Kidney (tissue), 14 donors: ENCODE data around the gene DNAJC16. TPM values are rescaled to one million over a fixed set of nuclear protein-coding genes. Genes with fewer than 3 reads are reported as not detected.
"Not testable (repeated sequence)": the region's sequence is repeated elsewhere in the genome, so short reads cannot be mapped to it uniquely, and the experiment has no call there.

Experiments
- DNase-seq, 5 donors: peaks; one replicate each; pipeline ENCODE4 v3.0.0-alpha.2; 2013 to 2020
- FAIRE-seq: peaks from 2 replicates; lab custom pipeline; 2012; peaks lifted over from hg19 to GRCh38; lab: Jason Lieb, UNC
- H3K27ac ChIP-seq, 2 donors: one replicate each; pipeline ENCODE4 v1.7.0; 2013; ENCODE audit warnings: low read depth in 2 of 2, low read length in 2 of 2, inconsistent platforms in 1 of 2
- H3K27me3 ChIP-seq: one replicate; pipeline ENCODE4 v1.7.1; 2013; ENCODE audit warnings: low read length, inconsistent platforms; ENCODE audit not compliant: control insufficient read depth, insufficient read depth
- H3K36me3 ChIP-seq, 3 donors: one replicate each; pipeline versions ENCODE4 v1.7.0 to v1.7.1; 2013; ENCODE audit warnings: low read length in 3 of 3, control low read depth in 1 of 3, inconsistent platforms in 1 of 3; ENCODE audit not compliant: insufficient read depth in 3 of 3, control insufficient read depth in 2 of 3
- H3K4me1 ChIP-seq, 3 donors: one replicate each; pipeline versions ENCODE4 v1.7.0 to v1.7.1; 2013; ENCODE audit warnings: low read length in 3 of 3, inconsistent platforms in 1 of 3, low read depth in 1 of 3; ENCODE audit not compliant: control insufficient read depth in 2 of 3, insufficient read depth in 2 of 3
- H3K4me3 ChIP-seq, 3 donors: one replicate each; pipeline versions ENCODE4 v1.7.0 to v1.8.1; 2013; ENCODE audit warnings: low read length in 3 of 3, control low read depth in 1 of 3, inconsistent platforms in 1 of 3
- H3K9ac ChIP-seq, 3 donors: one replicate each; pipeline versions ENCODE4 v1.7.0 to v1.7.1; 2013; ENCODE audit warnings: low read length in 3 of 3, control low read depth in 1 of 3, inconsistent platforms in 1 of 3
- H3K9me3 ChIP-seq, 3 donors: one replicate each; pipeline versions ENCODE4 v1.7.0 to v1.7.1; 2013; ENCODE audit warnings: low read length in 3 of 3, control low read depth in 1 of 3, inconsistent platforms in 1 of 3; ENCODE audit not compliant: control insufficient read depth in 2 of 3, insufficient read depth in 1 of 3
- CTCF ChIP-seq: IDR thresholded peaks from 3 replicates; pipeline ENCODE4 v1.5.1; 2012; ENCODE audit warnings: mild to moderate bottlenecking, moderate library complexity, borderline replicate concordance; ENCODE audit not compliant: insufficient read depth; ENCODE audit errors: extremely low read depth
- intact Hi-C: fragments of 100-400 bp; cut with DNase I; formaldehyde crosslinking; loops from one replicate; pipeline ENCODE4 v1.11.1; 2022
- polyA plus RNA-seq: library from polyadenylated mRNA; stranded (reverse); fragments of 350-450 nt; fragmentation: Illumina TruSeq; extraction: RNeasy Lipid Tissue Mini Kit (QIAGEN cat#74804); gene quantifications from one replicate; pipeline ENCODE4 v1.2.3, GENCODE V29; 2014; ENCODE audit warnings: low read depth, low replicate concordance; ENCODE audit not compliant: insufficient read depth
- total RNA-seq: library from RNA; stranded (reverse); fragmentation: NEBNext Ultra II Directional; extraction: Animal tissue kit (Norgen Biotek cat#: 25700); gene quantifications from one replicate; pipeline ENCODE4 v1.2.1, GENCODE V29; 2021
- donor health status: control.
- donor health status: control.
- donor health status: control.
- donor health status: control.
- donor health status: control.
- donor health status: DM: yes; HTN: yes; CAD: no.
- donor health status: Normal renal cell carcinoma (clear cell type).

DNAJC16 gene
- total and polyA plus RNA-seq, 2 donors from 2014 or later: 7.6 to 30.1 TPM

- no peak for FAIRE-seq
- H3K9me3 ChIP-seq: no peaks in the 10 kb centered on the region
- H3K4me3 ChIP-seq: no peak overlapping the region
- peaks cover 0 to 7% (median 4%) of the 10 kb centered on the region in 3 donors for H3K36me3 ChIP-seq
- no peaks in the 10 kb centered on the region for H3K27me3 ChIP-seq
- H3K4me1 ChIP-seq: no peaks in the 10 kb centered on the region
- no peak for DNase-seq
- no peak overlapping the region for H3K9ac ChIP-seq
- no peak for TF ChIP-seq CTCF
- H3K27ac ChIP-seq: no peak overlapping the region
- intact Hi-C loops: no loop called here
Measured at GRCh38 chr1:15510611-15511405, 15.8 kb upstream of the DNAJC16 start.

GRCh38 chr1:15513192-15513591 lies 13.5 kb upstream of the DNAJC16 start:
- no peak for FAIRE-seq
- Histone ChIP-seq H3K4me3 (no peak overlapping the region), H3K9me3 (no peaks in the 10 kb centered on the region), H3K4me1 (no peaks in the 10 kb centered on the region), H3K36me3 (peaks cover 0 to 22% (median 2%) of the 10 kb centered on the region in 3 donors), H3K27me3 (no peaks in the 10 kb centered on the region), H3K9ac (no peak overlapping the region), H3K27ac (no peak overlapping the region)
- intact Hi-C loops: no loop called here
- TF ChIP-seq CTCF: no peak
- DNase-seq: no peak

DNA sequence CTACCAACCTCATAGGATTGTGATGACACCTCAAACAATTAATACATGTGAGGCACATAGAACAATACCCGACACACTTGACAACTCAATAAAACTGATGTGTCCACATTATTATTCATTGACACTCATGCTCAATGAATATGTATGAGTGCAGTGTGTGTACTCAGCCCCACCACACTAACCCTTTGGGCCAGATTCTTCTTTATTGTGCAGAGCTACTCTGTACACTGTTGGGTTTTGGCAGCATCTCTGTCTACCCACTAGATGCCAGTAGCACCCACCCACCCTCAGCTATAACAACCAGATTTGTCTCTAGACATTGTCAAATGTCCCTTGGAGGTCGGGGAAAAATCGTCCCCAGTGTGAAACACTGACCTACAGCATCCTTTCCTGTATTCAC lies 12.7 kb upstream of the DNAJC16 start:
- no peaks in the 10 kb centered on the region for H3K4me1 ChIP-seq

GRCh38 chr1:15514557-15514956 lies 12.1 kb upstream of the DNAJC16 start:
- H3K4me3 ChIP-seq, H3K9ac ChIP-seq, FAIRE-seq, H3K27ac ChIP-seq, H3K27me3 ChIP-seq, H3K4me1 ChIP-seq, DNase-seq, intact Hi-C loops, H3K9me3 ChIP-seq: not testable (repeated sequence)
- H3K36me3 ChIP-seq: peaks cover 0 to 22% (median 2%) of the 10 kb centered on the region in 3 donors

More for the DNA sequence above, 12.7 kb upstream of the DNAJC16 start:
- Histone ChIP-seq H3K9ac (no peak overlapping the region), H3K27me3 (no peaks in the 10 kb centered on the region), H3K9me3 (no peaks in the 10 kb centered on the region), H3K27ac (no peak overlapping the region), H3K36me3 (peaks cover 0 to 22% (median 2%) of the 10 kb centered on the region in 3 donors), H3K4me3 (no peak overlapping the region)
- intact Hi-C loops: no loop called here
- FAIRE-seq: no peak
- no peak for DNase-seq
- no peak for TF ChIP-seq CTCF
